Esophagus squamous epithelium (tissue), 5 donors: ENCODE measurements around the gene MEIS2. TPM values are rescaled to one million over a fixed set of nuclear protein-coding genes. Genes with fewer than 3 reads are reported as not detected.

Experiments used
- DNase-seq: peaks from one replicate; lab custom pipeline; 2025; lab: John Stamatoyannopoulos, UW
- H3K27ac ChIP-seq, 4 donors: fragments of 200-600 bp; sonication (generic); one replicate each; pipeline ENCODE4 v1.5.1; 2016 to 2019; ENCODE audit warnings: mild to moderate bottlenecking in 1 of 4
- H3K27me3 ChIP-seq, 4 donors: fragments of 200-600 bp; sonication (generic); 1 replicate in 3 of 4; 2 replicates in 1 of 4; pipeline versions ENCODE4 v1.5.1 to v1.6.0; 2017 to 2021; ENCODE audit warnings: antibody characterized with exemption in 1 of 4
- H3K36me3 ChIP-seq, 3 donors: fragments of 200-600 bp; sonication (generic); one replicate each; pipeline ENCODE4 v1.5.1; 2016 to 2019
- H3K4me1 ChIP-seq, 3 donors: fragments of 200-600 bp; sonication (generic); one replicate each; pipeline ENCODE4 v1.5.1; 2017 to 2019
- H3K4me3 ChIP-seq, 4 donors: fragments of 200-600 bp; sonication (generic); 1 replicate in 3 of 4; 2 replicates in 1 of 4; pipeline ENCODE4 v1.5.1; 2016 to 2019; ENCODE audit warnings: mild to moderate bottlenecking in 2 of 4, moderate library complexity in 1 of 4
- H3K9me3 ChIP-seq, 3 donors: fragments of 200-600 bp; sonication (generic); one replicate each; pipeline ENCODE4 v1.5.1; 2016 to 2019
- CTCF ChIP-seq, 6 experiments: fragments of 450-650 bp in 4 of 6; fragments of 200-600 bp in 2 of 6; sonication (generic) in 2 of 6; IDR thresholded peaks; one replicate each; pipeline ENCODE4 v1.5.1; 2016 to 2019; ENCODE audit warnings: antibody characterized with exemption in 6 of 6, mild to moderate bottlenecking in 4 of 6, moderate library complexity in 4 of 6
- POLR2A ChIP-seq, 4 donors: fragments of 450-650 bp; IDR thresholded peaks; one replicate each; pipeline ENCODE4 v1.6.1; 2017; ENCODE audit warnings: antibody characterized with exemption in 4 of 4, mild to moderate bottlenecking in 4 of 4, moderate library complexity in 3 of 4
- WGBS, 2 donors: methylation state at CpG; one replicate each; pipeline ENCODE4 v1.1.5; 2018; 5-methylcytosine and 5-hydroxymethylcytosine counted together
- intact Hi-C: fragments of 100-400 bp; cut with DNase I; formaldehyde crosslinking; loops from one replicate; pipeline ENCODE4 v1.15.0; 2022
- total RNA-seq, 4 donors: library from RNA; depleted of rRNA; stranded (reverse); fragments of >200 nt; gene quantifications; one replicate each; pipeline ENCODE4 v1.1.0, GENCODE V29; 2016
- donor health status: DM: yes; HTN: yes; CAD: no.

Gene MEIS2
- total RNA-seq, 4 donors from 2014 or later = 6.6 to 26.3 (median 9.9) TPM

GRCh38 chr15:37107071-37107743 is 6.9 kb upstream of the MEIS2 start:
- intact Hi-C loops = no loop called here
- peak overlapping the region; percentile 35 to 95 (median 80) for H3K27ac ChIP-seq
- H3K4me1 ChIP-seq = peaks cover 0 to 36% (median 0%) of the 10 kb centered on the region in 3 donors
- peaks cover 0 to 42% (median 0%) of the 10 kb centered on the region in 4 donors for H3K27me3 ChIP-seq
- TF ChIP-seq CTCF (IDR thresholded peaks at IDR 0.05) (no peak), POLR2A (IDR thresholded peaks at IDR 0.05) (no peak)
- WGBS, 2 donors = 69 to 74% methylated on average over 24 to 25 of the region's 25 CpGs
- DNase-seq = no peak
- no peaks in the 10 kb centered on the region for H3K36me3 ChIP-seq
- H3K9me3 ChIP-seq = no peaks in the 10 kb centered on the region
- peak overlapping the region in 3 of 4 donors; percentile 23 to 54 (median 26) for H3K4me3 ChIP-seq

GRCh38 chr15:37106490-37107001 is 6.2 kb upstream of the MEIS2 start:
- no peaks in the 10 kb centered on the region for H3K9me3 ChIP-seq
- peak overlapping the region in 3 of 4 donors; percentile 23 to 54 (median 26) for H3K4me3 ChIP-seq
- no peaks in the 10 kb centered on the region for H3K36me3 ChIP-seq
- intact Hi-C loops = no loop called here
- H3K4me1 ChIP-seq = peaks cover 0 to 35% (median 0%) of the 10 kb centered on the region in 3 donors
- TF ChIP-seq POLR2A (IDR thresholded peaks at IDR 0.05) = no peak
- no peak for TF ChIP-seq CTCF (IDR thresholded peaks at IDR 0.05)
- DNase-seq = no peak
- peaks cover 0 to 46% (median 0%) of the 10 kb centered on the region in 4 donors for H3K27me3 ChIP-seq
- 28 to 41% methylated on average over 19 of the region's 23 CpGs for WGBS, 2 donors
- H3K27ac ChIP-seq = peak overlapping the region; percentile 35 to 95 (median 80)

- Histone ChIP-seq H3K27me3 (peaks cover 0 to 52% (median 0%) of the 10 kb centered on the region in 4 donors), H3K27ac (peak overlapping the region in 3 of 4 donors; percentile 49 to 95 (median 74)), H3K36me3 (no peaks in the 10 kb centered on the region), H3K4me3 (peak overlapping the region in 1 of 4 donors; percentile 26), H3K4me1 (peaks cover 0 to 28% (median 0%) of the 10 kb centered on the region in 3 donors), H3K9me3 (no peaks in the 10 kb centered on the region)
- WGBS, 2 donors = 61 to 68% methylated on average over 5 of the region's 5 CpGs
- no peak for TF ChIP-seq POLR2A (IDR thresholded peaks at IDR 0.05)
- TF ChIP-seq CTCF (IDR thresholded peaks at IDR 0.05) = no peak
- DNase-seq = no peak
- intact Hi-C loops = no loop called here
These were observed 5.5 kb upstream of the MEIS2 start for GRCh38 chr15:37105889-37106288.

GRCh38 chr15:37105029-37105428 is 4.7 kb upstream of the MEIS2 start:
- H3K36me3 ChIP-seq = no peaks in the 10 kb centered on the region
- DNase-seq = no peak
- no peak for TF ChIP-seq POLR2A (IDR thresholded peaks at IDR 0.05)
- no peak for TF ChIP-seq CTCF (IDR thresholded peaks at IDR 0.05)
- peaks cover 0 to 19% (median 0%) of the 10 kb centered on the region in 3 donors for H3K4me1 ChIP-seq
- intact Hi-C loops = no loop called here
- H3K4me3 ChIP-seq = no peak overlapping the region
- peaks cover 0 to 43% (median 0%) of the 10 kb centered on the region in 4 donors for H3K27me3 ChIP-seq
- 53 to 63% methylated on average over 2 of the region's 2 CpGs for WGBS, 2 donors
- H3K27ac ChIP-seq = peak overlapping the region in 3 of 4 donors; percentile 81 to 95 (median 95)
- no peaks in the 10 kb centered on the region for H3K9me3 ChIP-seq

GRCh38 chr15:37104424-37104981 is 4.2 kb upstream of the MEIS2 start:
- no peaks in the 10 kb centered on the region for H3K36me3 ChIP-seq
- intact Hi-C loops = no loop called here
- WGBS, 2 donors = 68 to 82% methylated on average over 12 of the region's 12 CpGs
- TF ChIP-seq CTCF (IDR thresholded peaks at IDR 0.05) = no peak
- TF ChIP-seq POLR2A (IDR thresholded peaks at IDR 0.05) = no peak
- H3K27me3 ChIP-seq = peaks cover 0 to 40% (median 0%) of the 10 kb centered on the region in 4 donors
- peaks cover 0 to 14% (median 0%) of the 10 kb centered on the region in 3 donors for H3K4me1 ChIP-seq
- peak overlapping the region in 3 of 4 donors; percentile 11 to 79 (median 73) for H3K4me3 ChIP-seq
- DNase-seq = no peak
- H3K27ac ChIP-seq = peak overlapping the region; percentile 2 to 95 (median 88)
- no peaks in the 10 kb centered on the region for H3K9me3 ChIP-seq
